Brain microvascular endothelial cell (primary cell): ENCODE measurements around the gene OCLN.
A peak's percentile ranks its signal among the peaks of the same experiment; 100 is the strongest.
"Not testable (repeated sequence)": the region's sequence is repeated elsewhere in the genome, so short reads cannot be mapped to it uniquely, and the experiment has no call there.

ENCODE experiments used
- DNase-seq: peaks from one replicate; pipeline ENCODE4 v3.0.0-alpha.2; 2020
- H3K27ac ChIP-seq: fragments of 250-450 bp; sonication (Bioruptor Pico); 2 replicates; pipeline ENCODE4 v1.5.1; 2020; ENCODE audit warnings: mild to moderate bottlenecking, moderate library complexity
- H3K27me3 ChIP-seq: fragments of 250-450 bp; sonication (Bioruptor Pico); replicated peaks from 2 replicates; pipeline ENCODE4 v1.5.1; 2020; ENCODE audit warnings: mild to moderate bottlenecking
- H3K36me3 ChIP-seq: fragments of 250-450 bp; sonication (Bioruptor Pico); replicated peaks from 2 replicates; pipeline ENCODE4 v1.5.1; 2020; ENCODE audit warnings: mild to moderate bottlenecking
- H3K4me3 ChIP-seq: 2 replicates; pipeline ENCODE4 v1.5.1; 2011; ENCODE audit warnings: low read depth, mild to moderate bottlenecking, control low read depth, low read length, moderate library complexity
- CTCF ChIP-seq: IDR thresholded peaks from 2 replicates; pipeline ENCODE4 v1.5.1; 2011; ENCODE audit warnings: low read depth, mild to moderate bottlenecking, moderate library complexity, low read length, control low read depth, inconsistent platforms; ENCODE audit errors: missing control alignments
- in situ Hi-C: cut with HindIII; loops from 2 replicates; pipeline ENCODE4 v1.10.0; 2017; ENCODE audit warnings: low sequenced_read_pairs, low pct_ligation_motif_present

OCLN gene

GRCh38 chr5:69530561-69531405 is 38.2 kb downstream of the OCLN start:
- H3K4me3 ChIP-seq: no peak overlapping the region
- TF ChIP-seq CTCF: no peak
- DNase-seq: no peak
- no peaks in the 10 kb centered on the region for H3K36me3 ChIP-seq
- H3K27ac ChIP-seq: no peak overlapping the region
- H3K27me3 ChIP-seq: no peaks in the 10 kb centered on the region
- in situ Hi-C loops: no loop called here

- Histone ChIP-seq H3K27ac (no peak overlapping the region), H3K36me3 (no peaks in the 10 kb centered on the region), H3K27me3 (no peaks in the 10 kb centered on the region), H3K4me3 (no peak overlapping the region)
- no peak for TF ChIP-seq CTCF
- DNase-seq: no peak
- in situ Hi-C loops: no loop called here
These were observed 38.8 kb downstream of the OCLN start for GRCh38 chr5:69531406-69531801.

- H3K36me3 ChIP-seq, H3K4me3 ChIP-seq, DNase-seq, in situ Hi-C loops, H3K27me3 ChIP-seq, H3K27ac ChIP-seq: not testable (repeated sequence)
These were observed 45.3 kb downstream of the OCLN start for GRCh38 chr5:69537911-69538310.

- DNase-seq, in situ Hi-C loops, H3K27ac ChIP-seq, H3K27me3 ChIP-seq, H3K4me3 ChIP-seq, H3K36me3 ChIP-seq: not testable (repeated sequence)
These were observed 46.1 kb downstream of the OCLN start for GRCh38 chr5:69538735-69539134.

GRCh38 chr5:69541347-69541746 is 48.8 kb downstream of the OCLN start:
- H3K27ac ChIP-seq, H3K36me3 ChIP-seq, in situ Hi-C loops, H3K4me3 ChIP-seq, H3K27me3 ChIP-seq, DNase-seq: not testable (repeated sequence)

GRCh38 chr5:69542838-69543618 is 50.4 kb downstream of the OCLN start:
- in situ Hi-C loops: not testable (repeated sequence)

GRCh38 chr5:69544602-69545001 is 52.0 kb downstream of the OCLN start:
- H3K27ac ChIP-seq, H3K36me3 ChIP-seq, H3K4me3 ChIP-seq, DNase-seq, H3K27me3 ChIP-seq, in situ Hi-C loops: not testable (repeated sequence)

More at GRCh38 chr5:69542838-69543618, 50.4 kb downstream of the OCLN start:
- not testable (repeated sequence) for H3K27me3 ChIP-seq, H3K36me3 ChIP-seq, H3K27ac ChIP-seq, DNase-seq, H3K4me3 ChIP-seq

- H3K27ac ChIP-seq, H3K27me3 ChIP-seq, H3K36me3 ChIP-seq, in situ Hi-C loops: not testable (repeated sequence)
- DNase-seq: peak; percentile 74
- H3K4me3 ChIP-seq: peak within 1 kb of the TSS; percentile 53
- peak; percentile 42 for TF ChIP-seq CTCF
These were observed 67.3 kb downstream of the OCLN start, which contains the start of gene GTF2H2C for GRCh38 chr5:69559908-69560330. GTF2H2C (plus strand) TSS chr5:69560191; CDS start chr5:69565133, 4,942 bp downstream.

GRCh38 chr5:69560587-69561431 is 68.2 kb downstream of the OCLN start:
- H3K4me3 ChIP-seq: peak overlapping the region; percentile 40
- in situ Hi-C loops, H3K36me3 ChIP-seq, DNase-seq, H3K27me3 ChIP-seq, H3K27ac ChIP-seq: not testable (repeated sequence)

- H3K36me3 ChIP-seq, in situ Hi-C loops, H3K27me3 ChIP-seq, H3K4me3 ChIP-seq, DNase-seq, H3K27ac ChIP-seq: not testable (repeated sequence)
These were observed 73.6 kb downstream of the OCLN start for GRCh38 chr5:69566172-69566571.
